ENCODE measurements around the gene PRR7.
A peak's percentile ranks its signal among the peaks of the same experiment; 100 is the strongest.

- TF ChIP-seq, protein P1, sequence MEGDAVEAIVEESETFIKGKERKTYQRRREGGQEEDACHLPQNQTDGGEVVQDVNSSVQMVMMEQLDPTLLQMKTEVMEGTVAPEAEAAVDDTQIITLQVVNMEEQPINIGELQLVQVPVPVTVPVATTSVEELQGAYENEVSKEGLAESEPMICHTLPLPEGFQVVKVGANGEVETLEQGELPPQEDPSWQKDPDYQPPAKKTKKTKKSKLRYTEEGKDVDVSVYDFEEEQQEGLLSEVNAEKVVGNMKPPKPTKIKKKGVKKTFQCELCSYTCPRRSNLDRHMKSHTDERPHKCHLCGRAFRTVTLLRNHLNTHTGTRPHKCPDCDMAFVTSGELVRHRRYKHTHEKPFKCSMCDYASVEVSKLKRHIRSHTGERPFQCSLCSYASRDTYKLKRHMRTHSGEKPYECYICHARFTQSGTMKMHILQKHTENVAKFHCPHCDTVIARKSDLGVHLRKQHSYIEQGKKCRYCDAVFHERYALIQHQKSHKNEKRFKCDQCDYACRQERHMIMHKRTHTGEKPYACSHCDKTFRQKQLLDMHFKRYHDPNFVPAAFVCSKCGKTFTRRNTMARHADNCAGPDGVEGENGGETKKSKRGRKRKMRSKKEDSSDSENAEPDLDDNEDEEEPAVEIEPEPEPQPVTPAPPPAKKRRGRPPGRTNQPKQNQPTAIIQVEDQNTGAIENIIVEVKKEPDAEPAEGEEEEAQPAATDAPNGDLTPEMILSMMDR (IDR thresholded peaks at IDR 0.05): peak in 1 of 4 experiments; percentile 4
- no peak for TF ChIP-seq POLR2AphosphoS5 (IDR thresholded peaks at IDR 0.05)
Observed at GRCh38 chr5:177456591-177456964, 10.0 kb downstream of the PRR7 start.
